Measurements from ENCODE around the gene FMO4.
"Not testable (repeated sequence)": the region's sequence is repeated elsewhere in the genome, so short reads cannot be mapped to it uniquely, and the experiment has no call there.

Gene FMO4

DNA sequence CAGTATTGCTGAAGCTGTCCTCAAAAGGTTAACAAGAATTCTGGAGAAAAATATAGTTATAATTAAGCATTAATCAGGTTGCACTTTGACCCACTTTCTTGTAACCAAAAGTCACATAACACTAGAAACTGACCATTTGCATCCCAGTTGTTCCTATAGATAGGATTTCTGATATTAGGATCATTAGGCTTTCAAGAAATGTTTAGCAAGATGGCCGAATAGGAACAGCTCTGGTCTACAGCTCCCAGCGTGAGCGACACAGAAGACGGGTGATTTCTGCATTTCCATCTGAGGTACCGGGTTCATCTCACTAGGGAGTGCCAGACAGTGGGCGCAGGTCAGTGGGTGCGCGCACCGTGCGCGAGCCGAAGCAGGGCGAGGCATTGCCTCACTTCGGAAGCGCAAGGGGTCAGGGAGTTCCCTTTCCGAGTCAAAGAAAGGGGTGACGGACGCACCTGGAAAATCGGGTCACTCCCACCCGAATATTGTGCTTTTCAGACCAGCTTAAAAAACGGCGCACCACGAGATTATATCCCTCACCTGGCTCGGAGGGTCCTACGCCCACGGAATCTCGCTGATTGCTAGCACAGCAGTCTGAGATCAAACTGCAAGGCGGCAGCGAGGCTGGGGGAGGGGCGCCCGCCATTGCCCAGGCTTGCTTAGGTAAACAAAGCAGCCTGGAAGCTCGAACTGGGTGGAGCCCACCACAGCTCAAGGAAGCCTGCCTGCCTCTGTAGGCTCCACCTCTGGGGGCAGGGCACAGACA is 59.6 kb downstream of the FMO4 start:
- not testable (repeated sequence) for H3K4me1 ChIP-seq (ENCODE audit: control insufficient read depth in 2 of 2, insufficient read depth in 2 of 2, low read length in 2 of 2); H3K27ac ChIP-seq (ENCODE audit: low read depth in 2 of 2, low read length in 2 of 2); H3K9me3 ChIP-seq (ENCODE audit: control insufficient read depth in 2 of 2, low read length in 2 of 2); H3K36me3 ChIP-seq (ENCODE audit: control insufficient read depth in 2 of 2, insufficient read depth in 2 of 2, low read length in 2 of 2); H3K4me3 ChIP-seq (ENCODE audit: low read length in 2 of 2); H3K9ac ChIP-seq (ENCODE audit: low read depth in 1 of 2, low read length in 2 of 2); H3K27me3 ChIP-seq (ENCODE audit: control insufficient read depth in 2 of 2, insufficient read depth in 2 of 2, low read length in 2 of 2)

DNA sequence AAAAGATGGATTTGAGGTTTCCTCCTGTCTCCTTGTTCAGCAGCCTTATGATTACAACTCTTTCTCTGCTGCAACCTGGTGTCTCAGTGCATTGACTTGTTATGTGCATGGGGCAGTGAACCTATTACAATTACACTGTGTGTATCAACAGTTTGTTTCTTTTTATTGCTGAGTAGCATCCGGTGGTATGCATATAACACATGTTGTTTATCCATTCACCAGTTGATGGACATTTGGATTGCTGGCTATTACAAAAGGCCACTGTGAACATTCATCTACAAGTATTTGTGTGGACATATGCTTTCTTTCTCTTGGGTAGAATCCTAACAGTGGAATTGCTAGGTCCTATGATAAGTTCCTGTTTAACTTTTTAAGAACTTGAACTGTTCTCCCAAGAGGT is 65.9 kb downstream of the FMO4 start:
- Histone ChIP-seq H3K27ac (ENCODE audit: low read depth in 2 of 2, low read length in 2 of 2) (no peak overlapping the region), H3K9me3 (ENCODE audit: control insufficient read depth in 2 of 2, low read length in 2 of 2) (peaks cover 0 to 3% of the 10 kb centered on the region in 2 donors), H3K4me3 (ENCODE audit: low read length in 2 of 2) (no peak overlapping the region), H3K9ac (ENCODE audit: low read depth in 1 of 2, low read length in 2 of 2) (no peak overlapping the region), H3K4me1 (ENCODE audit: control insufficient read depth in 2 of 2, insufficient read depth in 2 of 2, low read length in 2 of 2) (no peaks in the 10 kb centered on the region), H3K27me3 (ENCODE audit: control insufficient read depth in 2 of 2, insufficient read depth in 2 of 2, low read length in 2 of 2) (no peaks in the 10 kb centered on the region), H3K36me3 (ENCODE audit: control insufficient read depth in 2 of 2, insufficient read depth in 2 of 2, low read length in 2 of 2) (no peaks in the 10 kb centered on the region)

DNA sequence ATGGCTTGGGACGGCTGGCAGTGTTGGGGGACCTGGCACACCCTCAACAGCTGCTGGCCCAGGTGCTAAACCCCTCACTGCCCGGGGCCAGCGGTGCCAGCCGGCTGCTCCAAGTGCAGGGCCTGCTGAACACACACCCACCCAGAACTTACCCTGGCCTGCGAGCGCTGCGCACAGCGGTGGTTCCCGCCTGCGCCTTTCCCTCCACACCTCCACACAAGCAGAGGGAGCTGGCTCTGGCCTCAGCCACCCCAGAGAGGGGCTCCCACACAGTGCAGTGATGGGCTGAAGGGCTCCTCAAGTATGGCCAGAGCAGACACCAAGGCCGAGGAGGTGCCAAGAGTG is 67.9 kb downstream of the FMO4 start:
- no peak overlapping the region for H3K27ac ChIP-seq (ENCODE audit: low read depth in 2 of 2, low read length in 2 of 2)
- no peak overlapping the region for H3K4me3 ChIP-seq (ENCODE audit: low read length in 2 of 2)

DNA sequence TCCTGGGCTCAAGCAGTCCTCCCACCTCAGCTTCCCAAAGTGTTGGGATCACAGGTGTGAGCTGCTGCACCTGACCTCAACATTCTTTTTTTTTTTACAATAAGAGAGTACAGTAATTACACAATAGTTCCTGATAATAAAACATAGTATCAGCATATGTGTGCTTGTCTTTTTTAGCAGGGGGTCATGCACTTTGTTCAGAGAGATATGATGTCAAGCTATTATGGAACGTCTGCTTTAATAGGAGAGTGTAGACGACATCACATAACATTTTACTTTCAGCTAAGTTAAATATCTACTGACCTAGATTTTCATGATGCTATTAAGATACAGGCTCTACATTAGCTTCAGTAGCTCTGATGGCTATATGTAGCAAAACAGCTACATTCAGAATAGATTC is 70.5 kb downstream of the FMO4 start:
- Histone ChIP-seq H3K27me3 (ENCODE audit: control insufficient read depth in 2 of 2, insufficient read depth in 2 of 2, low read length in 2 of 2) (no peaks in the 10 kb centered on the region), H3K9me3 (ENCODE audit: control insufficient read depth in 2 of 2, low read length in 2 of 2) (peaks cover 0 to 3% of the 10 kb centered on the region in 2 donors), H3K9ac (ENCODE audit: low read depth in 1 of 2, low read length in 2 of 2) (no peak overlapping the region), H3K36me3 (ENCODE audit: control insufficient read depth in 2 of 2, insufficient read depth in 2 of 2, low read length in 2 of 2) (no peaks in the 10 kb centered on the region), H3K4me1 (ENCODE audit: control insufficient read depth in 2 of 2, insufficient read depth in 2 of 2, low read length in 2 of 2) (no peaks in the 10 kb centered on the region), H3K4me3 (ENCODE audit: low read length in 2 of 2) (no peak overlapping the region), H3K27ac (ENCODE audit: low read depth in 2 of 2, low read length in 2 of 2) (no peak overlapping the region)

More for the DNA sequence above, 67.9 kb downstream of the FMO4 start:
- Histone ChIP-seq H3K9me3 (ENCODE audit: control insufficient read depth in 2 of 2, low read length in 2 of 2) (peaks cover 0 to 3% of the 10 kb centered on the region in 2 donors), H3K9ac (ENCODE audit: low read depth in 1 of 2, low read length in 2 of 2) (no peak overlapping the region), H3K27me3 (ENCODE audit: control insufficient read depth in 2 of 2, insufficient read depth in 2 of 2, low read length in 2 of 2) (no peaks in the 10 kb centered on the region), H3K36me3 (ENCODE audit: control insufficient read depth in 2 of 2, insufficient read depth in 2 of 2, low read length in 2 of 2) (no peaks in the 10 kb centered on the region), H3K4me1 (ENCODE audit: control insufficient read depth in 2 of 2, insufficient read depth in 2 of 2, low read length in 2 of 2) (no peaks in the 10 kb centered on the region)

DNA sequence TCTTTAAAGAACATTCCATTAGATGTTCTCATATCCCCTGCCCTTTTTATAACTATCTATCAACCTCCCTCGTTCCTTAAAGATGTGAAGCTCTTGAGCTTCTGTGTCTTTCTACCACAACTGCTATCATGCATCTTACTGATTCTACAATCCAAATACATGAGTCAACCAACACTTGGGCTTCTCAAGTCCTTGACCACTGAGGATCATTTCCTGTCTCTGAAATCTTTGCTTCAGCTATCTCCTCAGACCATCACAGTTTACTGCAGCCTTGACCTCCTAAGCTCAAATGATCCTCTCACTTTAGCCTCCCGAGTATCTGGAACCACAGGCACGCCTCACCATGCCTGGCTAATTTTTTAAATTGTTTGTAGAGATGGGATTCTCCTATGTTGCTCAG is 75.2 kb downstream of the FMO4 start:
- Histone ChIP-seq H3K9me3 (ENCODE audit: control insufficient read depth in 2 of 2, low read length in 2 of 2) (no peaks in the 10 kb centered on the region), H3K27me3 (ENCODE audit: control insufficient read depth in 2 of 2, insufficient read depth in 2 of 2, low read length in 2 of 2) (no peaks in the 10 kb centered on the region), H3K27ac (ENCODE audit: low read depth in 2 of 2, low read length in 2 of 2) (no peak overlapping the region), H3K9ac (ENCODE audit: low read depth in 1 of 2, low read length in 2 of 2) (no peak overlapping the region), H3K4me3 (ENCODE audit: low read length in 2 of 2) (no peak overlapping the region), H3K36me3 (ENCODE audit: control insufficient read depth in 2 of 2, insufficient read depth in 2 of 2, low read length in 2 of 2) (no peaks in the 10 kb centered on the region), H3K4me1 (ENCODE audit: control insufficient read depth in 2 of 2, insufficient read depth in 2 of 2, low read length in 2 of 2) (no peaks in the 10 kb centered on the region)

GRCh38 chr1:171390740-171391139 is 76.8 kb downstream of the FMO4 start:
- H3K4me3 ChIP-seq (ENCODE audit: low read length in 2 of 2); H3K9ac ChIP-seq (ENCODE audit: low read depth in 1 of 2, low read length in 2 of 2); H3K36me3 ChIP-seq (ENCODE audit: control insufficient read depth in 2 of 2, insufficient read depth in 2 of 2, low read length in 2 of 2); H3K27me3 ChIP-seq (ENCODE audit: control insufficient read depth in 2 of 2, insufficient read depth in 2 of 2, low read length in 2 of 2); H3K4me1 ChIP-seq (ENCODE audit: control insufficient read depth in 2 of 2, insufficient read depth in 2 of 2, low read length in 2 of 2); H3K9me3 ChIP-seq (ENCODE audit: control insufficient read depth in 2 of 2, low read length in 2 of 2); H3K27ac ChIP-seq (ENCODE audit: low read depth in 2 of 2, low read length in 2 of 2): not testable (repeated sequence)
